SK-N-SH (cell line): ENCODE measurements around the gene MATN1. TPM values are rescaled to one million over a fixed set of nuclear protein-coding genes. Genes with fewer than 3 reads are reported as not detected.
A peak's percentile ranks its signal among the peaks of the same experiment; 100 is the strongest.

Experiments
- CTCF ChIA-PET: fragments of 300-600, 350-600 bp; formaldehyde crosslinking; extraction: SDS; loops from one replicate; lab custom pipeline; 2021; lab: Yijun Ruan, JAX
- POLR2A ChIA-PET: fragments of 350-600 bp; sonication (Branson Sonifier 250); formaldehyde crosslinking; extraction: SDS; loops from one replicate; lab custom pipeline; 2020; ENCODE audit warnings: antibody characterized with exemption, inconsistent platforms; lab: Yijun Ruan, JAX
- DNase-seq: peaks from one replicate; pipeline ENCODE4 v3.0.0; 2012
- H2AFZ ChIP-seq: fragments of 200-600 bp; sonication (generic); 2 replicates; pipeline ENCODE4 v1.8.1; 2016; ENCODE audit warnings: antibody characterized with exemption, mild to moderate bottlenecking, low read depth
- H3F3A ChIP-seq: fragments of 200-600 bp; sonication (generic); replicated peaks from 2 replicates; pipeline ENCODE3; 2016; ENCODE audit warnings: antibody characterized with exemption, mild to moderate bottlenecking; ENCODE audit not compliant: insufficient read depth
- H3K27ac ChIP-seq, 2 experiments: fragments of 200-500 bp in 1 of 2; fragments of 200-600 bp in 1 of 2; sonication (Bioruptor generic) in 1 of 2; sonication (generic), shearing (Covaris generic) in 1 of 2; 2 replicates each; pipeline versions ENCODE4 v1.5.1 to v1.6.1; 2014 to 2016; ENCODE audit warnings: low read depth in 2 of 2, inconsistent platforms in 1 of 2, low read length in 1 of 2, mild to moderate bottlenecking in 1 of 2, mixed read lengths in 1 of 2
- H3K27me3 ChIP-seq: fragments of 200-600 bp; sonication (generic), shearing (Covaris generic); 2 replicates; pipeline ENCODE4 v1.6.1; 2016; ENCODE audit warnings: mixed run types; ENCODE audit not compliant: insufficient read depth
- H3K36me3 ChIP-seq, 2 experiments: fragments of 200-500 bp in 1 of 2; fragments of 200-600 bp in 1 of 2; sonication (Bioruptor generic) in 1 of 2; sonication (generic) in 1 of 2; replicated peaks in 1 of 2; 2 replicates each; pipeline versions ENCODE3 to v1.5.1; 2014 to 2016; ENCODE audit warnings: low read length in 1 of 2, mild to moderate bottlenecking in 1 of 2; ENCODE audit not compliant: insufficient read depth in 2 of 2, control insufficient read depth in 1 of 2
- H3K4me1 ChIP-seq, 2 experiments: fragments of 200-500 bp in 1 of 2; fragments of 200-600 bp in 1 of 2; sonication (Bioruptor generic) in 1 of 2; sonication (generic), shearing (Covaris generic) in 1 of 2; 2 replicates each; pipeline versions ENCODE4 v1.5.1 to v1.6.1; 2014 to 2016; ENCODE audit warnings: low read depth in 1 of 2, low read length in 1 of 2, mixed run types in 1 of 2; ENCODE audit not compliant: insufficient read depth in 2 of 2, control insufficient read depth in 1 of 2
- H3K4me2 ChIP-seq: fragments of 200-600 bp; sonication (generic), shearing (Covaris generic); 2 replicates; pipeline ENCODE4 v1.6.1; 2017; ENCODE audit warnings: mixed run types
- H3K4me3 ChIP-seq, 2 experiments: fragments of 200-500 bp in 1 of 2; fragments of 200-600 bp in 1 of 2; sonication (Bioruptor generic) in 1 of 2; sonication (generic), shearing (Covaris generic) in 1 of 2; 2 replicates each; pipeline versions ENCODE4 v1.5.1 to v1.8.1; 2014 to 2016; ENCODE audit warnings: low read depth in 2 of 2, inconsistent platforms in 1 of 2, low read length in 1 of 2, mild to moderate bottlenecking in 1 of 2, mixed read lengths in 1 of 2, moderate library complexity in 1 of 2
- H3K79me2 ChIP-seq: fragments of 200-600 bp; sonication (generic); 2 replicates; pipeline ENCODE4 v1.8.1; 2017; ENCODE audit warnings: mild to moderate bottlenecking; ENCODE audit not compliant: insufficient read depth
- H3K9ac ChIP-seq: fragments of 200-600 bp; sonication (generic); 2 replicates; pipeline ENCODE4 v1.6.1; 2017; ENCODE audit warnings: mixed run types
- H3K9me2 ChIP-seq: fragments of 200-600 bp; sonication (generic); 2 replicates; pipeline ENCODE4 v1.6.1; 2017; ENCODE audit warnings: mixed run types
- H3K9me3 ChIP-seq: fragments of 200-600 bp; sonication (generic); 2 replicates; pipeline ENCODE4 v1.6.1; 2017; ENCODE audit warnings: mixed run types, mild to moderate bottlenecking, moderate library complexity
- H4K20me1 ChIP-seq: fragments of 200-600 bp; sonication (generic); 2 replicates; pipeline ENCODE4 v1.6.1; 2017; ENCODE audit warnings: mild to moderate bottlenecking, mixed run types; ENCODE audit not compliant: insufficient read depth
- EZH2phosphoT487 ChIP-seq: fragments of 200-600 bp; sonication (generic); IDR thresholded peaks from 2 replicates; pipeline ENCODE4 v1.6.1; 2017; ENCODE audit warnings: low read depth, mixed run types, mild to moderate bottlenecking, antibody characterized with exemption, moderate library complexity, borderline replicate concordance
- FOXJ3 ChIP-seq: sonication (generic); formaldehyde crosslinking; IDR thresholded peaks from 2 replicates; pipeline ENCODE4 v1.5.1; 2020; ENCODE audit warnings: mild to moderate bottlenecking, missing genetic modification reagents
- FOXM1 ChIP-seq: IDR thresholded peaks from 2 replicates; pipeline ENCODE4 v1.4.0; 2012; ENCODE audit warnings: low read depth, mild to moderate bottlenecking
- NFIC ChIP-seq: IDR thresholded peaks from 2 replicates; pipeline ENCODE4 v1.4.0; 2012; ENCODE audit warnings: borderline replicate concordance
- RAD21 ChIP-seq: IDR thresholded peaks from 2 replicates; pipeline ENCODE4 v1.6.1; 2012; ENCODE audit warnings: mild to moderate bottlenecking, low read length
- RCOR1 ChIP-seq: fragments of 150-350 bp; IDR thresholded peaks from 2 replicates; pipeline ENCODE4 v1.6.1; 2017; ENCODE audit warnings: antibody characterized with exemption, low read length
- RFX5 ChIP-seq: IDR thresholded peaks from 2 replicates; pipeline ENCODE4 v1.6.1; 2012; ENCODE audit warnings: mild to moderate bottlenecking, improper control_type of control experiment, low read length
- SMC3 ChIP-seq: IDR thresholded peaks from 2 replicates; pipeline ENCODE4 v1.6.1; 2012; ENCODE audit warnings: low read depth, low read length, improper control_type of control experiment
- USF1 ChIP-seq: IDR thresholded peaks from 2 replicates; pipeline ENCODE4 v1.4.0; 2012; ENCODE audit warnings: low read depth, borderline replicate concordance
- USF2 ChIP-seq: fragments of 150-350 bp; IDR thresholded peaks from 2 replicates; pipeline ENCODE4 v1.6.1; 2017; ENCODE audit warnings: antibody characterized with exemption, low read length, low read depth, borderline replicate concordance
- ZBTB33 ChIP-seq: IDR thresholded peaks from 2 replicates; pipeline ENCODE4 v1.4.0; 2012; ENCODE audit warnings: low read depth, borderline replicate concordance
- WGBS: methylation state at CpG from one replicate; pipeline ENCODE4 v1.1.6; 2017; ENCODE audit warnings: low lambda C conversion rate; 5-methylcytosine and 5-hydroxymethylcytosine counted together
- polyA plus RNA-seq, 3 experiments: library from polyadenylated mRNA; depleted of rRNA; stranded (reverse); fragments of >200 nt; gene quantifications; 2 replicates each; pipeline ENCODE4 v1.2.3, GENCODE V29; 2012

Gene MATN1
- polyA plus RNA-seq, 1 of the 3 experiments (the other 2 are of a cell fraction) = 0.23 TPM

GRCh38 chr1:30699762-30700161 is 23.6 kb downstream of the MATN1 start:
- no peaks in the 10 kb centered on the region for H3K27me3 ChIP-seq
- H3K9me3 ChIP-seq = no peaks in the 10 kb centered on the region
- H3F3A ChIP-seq = no peaks in the 10 kb centered on the region
- no peak overlapping the region for H3K4me2 ChIP-seq
- H3K9ac ChIP-seq = no peak overlapping the region
- H3K9me2 ChIP-seq = no peaks in the 10 kb centered on the region
- WGBS = 51% methylated on average over 1 of the region's 1 CpG
- H3K4me3 ChIP-seq = no peak overlapping the region
- H3K79me2 ChIP-seq = no peaks in the 10 kb centered on the region
- no peaks in the 10 kb centered on the region for H4K20me1 ChIP-seq
- peaks cover 6 to 27% of the 10 kb centered on the region in 2 experiments; a peak in 2 of 4 replicates for H3K4me1 ChIP-seq
- ChIA-PET CTCF (interaction anchor here (2.3 kb wide), 1 partner anchor 8 kb away, joined by 9 read pairs; no protein-coding TSS in a partner anchor), POLR2A (no interaction called here)
- DNase-seq = no peak
- H2AFZ ChIP-seq = no peak overlapping the region
- H3K27ac ChIP-seq = no peak overlapping the region
- TF ChIP-seq RCOR1 = no peak
- TF ChIP-seq ZBTB33 = no peak
- TF ChIP-seq EZH2phosphoT487 = no peak
- no peak for TF ChIP-seq RFX5
- no peak for TF ChIP-seq SMC3
- no peaks in the 10 kb centered on the region for H3K36me3 ChIP-seq

GRCh38 chr1:30698401-30698981 is 24.9 kb downstream of the MATN1 start:
- DNase-seq = no peak
- POLR2A ChIA-PET = no interaction called here
- no peaks in the 10 kb centered on the region for H3K9me3 ChIP-seq
- no peaks in the 10 kb centered on the region for H3K36me3 ChIP-seq
- no peak overlapping the region for H3K4me3 ChIP-seq
- H4K20me1 ChIP-seq = no peaks in the 10 kb centered on the region
- H3F3A ChIP-seq = no peaks in the 10 kb centered on the region
- no peaks in the 10 kb centered on the region for H3K27me3 ChIP-seq
- H3K4me2 ChIP-seq = no peak overlapping the region
- H2AFZ ChIP-seq = no peak overlapping the region
- H3K79me2 ChIP-seq = no peaks in the 10 kb centered on the region
- no peak overlapping the region for H3K27ac ChIP-seq
- TF ChIP-seq FOXM1 = no peak
- 60% methylated on average over 7 of the region's 17 CpGs for WGBS
- CTCF ChIA-PET = interaction anchor here (0.9 to 2.3 kb wide), 8 partner anchors 9 to 612 kb away, joined by 3 to 9 read pairs (median 3); no protein-coding TSS in a partner anchor
- H3K9me2 ChIP-seq = no peaks in the 10 kb centered on the region
- peaks cover 6 to 29% of the 10 kb centered on the region in 2 experiments; a peak in 2 of 4 replicates for H3K4me1 ChIP-seq
- no peak overlapping the region for H3K9ac ChIP-seq

- no peaks in the 10 kb centered on the region for H3F3A ChIP-seq
- H3K4me2 ChIP-seq = no peak overlapping the region
- H4K20me1 ChIP-seq = no peaks in the 10 kb centered on the region
- 49% methylated on average over 6 of the region's 9 CpGs for WGBS
- H3K27ac ChIP-seq = no peak overlapping the region
- H3K4me1 ChIP-seq = peaks cover 6 to 29% of the 10 kb centered on the region in 2 experiments; a peak in 2 of 4 replicates
- no peaks in the 10 kb centered on the region for H3K9me2 ChIP-seq
- ChIA-PET POLR2A (no interaction called here), CTCF (interaction anchor here (0.6 to 2.3 kb wide), 9 partner anchors 8 to 612 kb away, joined by 3 to 9 read pairs (median 3); no protein-coding TSS in a partner anchor)
- H3K4me3 ChIP-seq = no peak overlapping the region
- no peaks in the 10 kb centered on the region for H3K36me3 ChIP-seq
- peak; percentile 61 for DNase-seq
- H3K9me3 ChIP-seq = no peaks in the 10 kb centered on the region
- H2AFZ ChIP-seq = no peak overlapping the region
- no peaks in the 10 kb centered on the region for H3K79me2 ChIP-seq
- H3K27me3 ChIP-seq = no peaks in the 10 kb centered on the region
- no peak overlapping the region for H3K9ac ChIP-seq
- TF ChIP-seq USF1 (no peak), RAD21 (peak; percentile 33), ZBTB33 (no peak), RCOR1 (peak; percentile 42), FOXJ3 (no peak), USF2 (no peak), NFIC (no peak)
Measured at GRCh38 chr1:30697571-30698376, 25.6 kb downstream of the MATN1 start.
